Lung (tissue), 12 donors: ENCODE measurements around the gene TEC. TPM values are rescaled to one million over a fixed set of nuclear protein-coding genes. Genes with fewer than 3 reads are reported as not detected.

Source experiments
- ATAC-seq: fragments of 200-7000 bp; cut with Tn5 transposase; one replicate; pipeline ENCODE4 v1.9.1; 2020; ENCODE audit warnings: moderate number of reproducible peaks; ENCODE audit not compliant: insufficient read depth, low FRiP score
- DNase-seq, 3 donors: peaks; one replicate each; pipeline ENCODE4 v3.0.0-alpha.2; 2013 to 2017
- H3K27ac ChIP-seq, 2 donors: one replicate each; pipeline ENCODE4 v1.5.1; 2013; ENCODE audit warnings: mild to moderate bottlenecking in 2 of 2, moderate library complexity in 2 of 2, control low read depth in 1 of 2, inconsistent platforms in 1 of 2, low read depth in 1 of 2, low read length in 1 of 2
- H3K27me3 ChIP-seq, 3 donors: one replicate each; pipeline ENCODE4 v1.5.1; 2013; ENCODE audit warnings: low read length in 2 of 3; ENCODE audit not compliant: control insufficient read depth in 3 of 3, insufficient read depth in 3 of 3
- H3K36me3 ChIP-seq, 4 donors: one replicate each; pipeline ENCODE4 v1.5.1; 2013; ENCODE audit warnings: low read length in 4 of 4, mild to moderate bottlenecking in 1 of 4, moderate library complexity in 1 of 4; ENCODE audit not compliant: control insufficient read depth in 4 of 4, insufficient read depth in 4 of 4
- H3K4me1 ChIP-seq, 5 donors: one replicate each; pipeline ENCODE4 v1.5.1; 2013; ENCODE audit warnings: low read length in 5 of 5, mild to moderate bottlenecking in 2 of 5, moderate library complexity in 1 of 5; ENCODE audit not compliant: control insufficient read depth in 5 of 5, insufficient read depth in 5 of 5
- H3K4me3 ChIP-seq: one replicate; pipeline ENCODE4 v1.5.1; 2013; ENCODE audit warnings: mild to moderate bottlenecking, control low read depth, moderate library complexity
- H3K9ac ChIP-seq, 2 donors: one replicate each; pipeline ENCODE4 v1.5.1; 2013; ENCODE audit warnings: low read length in 2 of 2, control low read depth in 1 of 2; ENCODE audit not compliant: insufficient read depth in 1 of 2
- H3K9me3 ChIP-seq, 4 donors: one replicate each; pipeline ENCODE4 v1.5.1; 2013; ENCODE audit warnings: low read length in 3 of 4, mild to moderate bottlenecking in 1 of 4, moderate library complexity in 1 of 4; ENCODE audit not compliant: control insufficient read depth in 4 of 4, insufficient read depth in 3 of 4
- WGBS, 2 donors: extraction: QIAGEN DNeasy Blood & Tissue Kit; methylation state at CpG; one replicate each; pipeline ENCODE4 v1.1.7; 2013; 5-methylcytosine and 5-hydroxymethylcytosine counted together
- polyA plus RNA-seq, 2 donors: library from polyadenylated mRNA; stranded (reverse); fragments of 200-250 nt; gene quantifications; one replicate each; pipeline ENCODE4 v1.2.1, GENCODE V29; 2013
- total RNA-seq, 2 donors: library from RNA; depleted of rRNA in 1 of 2; stranded (reverse); fragments of >200 nt in 1 of 2; gene quantifications; one replicate each; pipeline ENCODE4 v1.2.1, GENCODE V29; 2014 to 2021
- TF ChIP-seq, protein P1 (sequence below): IDR thresholded peaks from 2 replicates; pipeline ENCODE4 v1.5.1; 2012; ENCODE audit warnings: mild to moderate bottlenecking; ENCODE audit errors: control extremely low read depth, extremely low read depth
- donor health status: control.
- donor health status: control.
- donor health status: Bipolar disorder and iron deficiency.
- donor health status: healthy.
- donor health status: DM: yes; HTN: yes; CAD: no.

TEC gene
- total and polyA plus RNA-seq, 4 donors, result 2.0 to 19.8 (median 3.1) TPM

DNA sequence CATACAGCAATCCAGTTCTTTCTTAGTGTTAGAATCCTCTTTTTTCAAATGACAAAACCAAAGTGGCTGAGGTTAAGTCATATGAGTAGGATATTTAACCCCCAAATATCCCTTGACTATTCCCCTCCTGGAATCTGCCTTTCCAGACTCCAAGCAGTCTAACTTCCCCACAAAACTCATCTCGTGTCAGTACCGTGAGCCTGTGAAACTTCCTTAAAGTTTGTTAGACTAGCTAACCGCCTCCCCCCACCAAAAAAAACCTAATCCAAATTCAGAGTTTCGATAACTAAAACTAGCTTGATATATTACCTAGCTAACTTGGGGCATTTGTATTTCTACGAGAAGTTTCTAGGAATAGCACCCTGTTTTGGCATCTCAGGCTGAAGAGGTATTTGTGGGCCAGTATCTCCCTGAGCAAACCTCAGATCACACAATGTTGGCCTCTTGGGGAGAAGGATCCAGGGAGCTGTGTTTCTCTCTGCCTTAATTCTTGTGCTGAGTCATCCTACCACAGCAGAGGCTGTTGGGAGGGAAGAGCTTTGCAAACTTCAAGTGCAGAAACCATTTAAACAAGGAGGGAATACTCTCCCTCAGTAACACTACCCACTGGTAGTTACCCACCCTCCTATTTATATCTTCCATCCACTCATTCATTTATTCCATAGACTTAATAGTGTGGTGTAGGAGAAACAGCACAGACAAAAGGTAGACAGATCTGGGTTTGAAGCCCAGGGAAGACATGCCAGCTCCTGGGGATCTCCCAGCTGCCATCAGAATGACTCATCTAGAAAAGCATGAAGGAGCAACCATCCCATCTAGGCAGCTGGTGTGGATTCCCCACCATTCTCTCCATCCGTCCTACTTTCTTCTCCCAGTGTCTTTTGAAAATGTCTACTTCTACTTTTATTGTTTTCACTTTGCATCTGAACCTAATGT lies 96.3 kb downstream of the TEC start:
- no peak overlapping the region for H3K4me3 ChIP-seq
- H3K27me3 ChIP-seq, result no peaks in the 10 kb centered on the region
- ATAC-seq, result peak; percentile 47
- H3K9me3 ChIP-seq, result no peaks in the 10 kb centered on the region
- no peaks in the 10 kb centered on the region for H3K36me3 ChIP-seq
- H3K4me1 ChIP-seq, result no peaks in the 10 kb centered on the region
- WGBS, 2 donors, result 58 to 70% methylated on average over 6 of the region's 6 CpGs
- TF ChIP-seq, protein P1, sequence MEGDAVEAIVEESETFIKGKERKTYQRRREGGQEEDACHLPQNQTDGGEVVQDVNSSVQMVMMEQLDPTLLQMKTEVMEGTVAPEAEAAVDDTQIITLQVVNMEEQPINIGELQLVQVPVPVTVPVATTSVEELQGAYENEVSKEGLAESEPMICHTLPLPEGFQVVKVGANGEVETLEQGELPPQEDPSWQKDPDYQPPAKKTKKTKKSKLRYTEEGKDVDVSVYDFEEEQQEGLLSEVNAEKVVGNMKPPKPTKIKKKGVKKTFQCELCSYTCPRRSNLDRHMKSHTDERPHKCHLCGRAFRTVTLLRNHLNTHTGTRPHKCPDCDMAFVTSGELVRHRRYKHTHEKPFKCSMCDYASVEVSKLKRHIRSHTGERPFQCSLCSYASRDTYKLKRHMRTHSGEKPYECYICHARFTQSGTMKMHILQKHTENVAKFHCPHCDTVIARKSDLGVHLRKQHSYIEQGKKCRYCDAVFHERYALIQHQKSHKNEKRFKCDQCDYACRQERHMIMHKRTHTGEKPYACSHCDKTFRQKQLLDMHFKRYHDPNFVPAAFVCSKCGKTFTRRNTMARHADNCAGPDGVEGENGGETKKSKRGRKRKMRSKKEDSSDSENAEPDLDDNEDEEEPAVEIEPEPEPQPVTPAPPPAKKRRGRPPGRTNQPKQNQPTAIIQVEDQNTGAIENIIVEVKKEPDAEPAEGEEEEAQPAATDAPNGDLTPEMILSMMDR, result no peak
- H3K9ac ChIP-seq, result no peak overlapping the region
- DNase-seq, result no peak
- no peak overlapping the region for H3K27ac ChIP-seq

DNA sequence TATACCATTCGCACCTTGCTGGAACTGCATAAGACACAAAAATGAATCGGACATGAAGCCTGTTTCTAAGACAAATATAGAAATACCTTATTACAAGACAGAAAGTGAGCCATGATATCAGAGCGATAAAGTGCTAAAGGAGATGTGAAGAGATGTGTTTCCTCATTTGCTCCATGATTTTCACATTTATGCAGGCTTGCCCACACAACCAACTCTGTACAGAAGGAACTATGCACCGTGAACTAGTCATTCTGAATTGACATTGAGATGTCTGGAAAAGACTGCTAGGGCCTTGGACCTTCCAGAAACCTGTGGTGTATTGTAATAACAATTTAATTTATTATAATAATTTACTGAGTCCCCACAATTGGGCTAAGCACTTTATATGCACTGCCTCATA lies 97.0 kb downstream of the TEC start:
- no peaks in the 10 kb centered on the region for H3K9me3 ChIP-seq
- H3K4me3 ChIP-seq, result no peak overlapping the region
- no peak overlapping the region for H3K27ac ChIP-seq
- TF ChIP-seq, protein P1, result no peak
- ATAC-seq, result no peak
- no peaks in the 10 kb centered on the region for H3K4me1 ChIP-seq
- H3K36me3 ChIP-seq, result peaks cover 0 to 3% (median under 1%) of the 10 kb centered on the region in 4 donors
- DNase-seq, result no peak
- WGBS, 2 donors, result 68 to 73% methylated on average over 4 of the region's 4 CpGs
- no peaks in the 10 kb centered on the region for H3K27me3 ChIP-seq
- no peak overlapping the region for H3K9ac ChIP-seq

DNA sequence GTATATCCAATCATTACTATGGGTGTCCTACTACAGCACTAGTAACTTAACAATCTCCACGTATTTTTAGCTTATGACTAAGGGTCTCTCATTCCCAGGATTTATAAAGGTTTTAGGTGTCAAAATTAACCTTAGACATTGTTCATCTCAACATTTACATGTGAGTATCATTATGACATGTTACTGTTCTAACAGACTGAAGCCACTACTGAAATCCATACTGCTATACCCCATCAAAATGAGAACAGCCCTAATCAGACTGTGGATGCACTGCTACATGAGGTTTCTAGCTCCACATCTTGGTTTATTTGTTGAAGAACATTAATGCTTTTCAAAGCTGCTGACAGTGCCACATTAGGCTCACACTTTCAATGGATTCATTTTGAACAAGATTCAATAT lies 100.0 kb downstream of the TEC start:
- Histone ChIP-seq H3K4me3 (no peak overlapping the region), H3K9ac (no peak overlapping the region), H3K9me3 (no peaks in the 10 kb centered on the region), H3K36me3 (peaks cover 0 to 7% (median 5%) of the 10 kb centered on the region in 4 donors), H3K27me3 (no peaks in the 10 kb centered on the region), H3K27ac (no peak overlapping the region), H3K4me1 (no peaks in the 10 kb centered on the region)
- ATAC-seq, result no peak
- no peak for DNase-seq
- TF ChIP-seq, protein P1, result no peak
- WGBS, 2 donors, result 0 to 62% methylated on average over 1 of the region's 1 CpG
